ENCODE data around the gene CD4.
A peak's percentile ranks its signal among the peaks of the same experiment; 100 is the strongest.
"Not testable (repeated sequence)": the region's sequence is repeated elsewhere in the genome, so short reads cannot be mapped to it uniquely, and the experiment has no call there.

CD4 gene

GRCh38 chr12:6869049-6870021 is 80.0 kb downstream of the CD4 start:
- DNase-seq: peak; percentile 67

- not testable (repeated sequence) for DNase-seq
These were observed 81.0 kb downstream of the CD4 start for GRCh38 chr12:6870304-6870703.

Measured in NCI-H2107 (cell line).